GM18868 (cell line): Measurements from ENCODE around the gene ACTN1.

Experiments used
- ATAC-seq: cut with Tn5 transposase; IDR thresholded peaks from one replicate; pipeline ENCODE4 v1.9.1; 2021; ENCODE audit warnings: mild to moderate bottlenecking, moderate library complexity; ENCODE audit not compliant: unreplicated experiment

Gene ACTN1

DNA sequence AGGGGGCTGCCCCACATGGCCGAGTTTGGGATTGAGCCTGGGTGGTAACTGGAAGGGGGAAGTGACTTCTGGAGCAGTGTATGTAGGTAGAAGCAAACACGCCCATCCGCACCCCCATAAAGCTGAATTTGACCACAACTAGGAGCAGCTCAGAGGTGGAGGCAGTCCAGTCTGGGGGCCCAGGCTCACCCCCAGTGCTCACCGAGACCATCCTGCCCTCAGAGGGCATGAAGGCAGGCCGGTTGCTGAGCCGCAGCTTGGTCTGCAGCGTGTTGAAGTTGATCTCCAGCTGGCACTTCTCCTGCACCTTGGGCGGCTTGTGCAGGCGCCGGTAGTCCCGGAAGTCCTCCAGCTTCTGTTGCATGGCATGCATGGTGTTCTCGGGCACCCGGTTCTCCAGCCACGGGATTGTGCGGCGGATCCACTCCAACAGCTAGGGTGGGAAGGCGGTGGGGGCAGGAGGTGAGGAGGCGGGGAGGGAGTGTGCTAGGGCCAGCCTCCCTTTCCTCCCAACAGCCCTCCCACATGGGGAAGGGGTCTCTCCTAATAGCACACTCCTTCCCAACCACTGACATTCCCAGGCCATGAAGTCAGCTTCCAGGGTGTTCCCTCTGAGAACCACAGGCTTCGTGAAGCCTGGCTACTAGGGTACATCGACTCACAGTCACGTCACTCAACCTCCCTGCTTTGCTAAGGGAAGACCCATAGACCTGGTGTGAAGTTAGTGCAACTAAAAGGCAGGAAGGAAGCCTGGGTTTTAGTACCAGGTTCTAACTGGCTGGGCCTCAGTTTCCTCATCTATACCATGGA is 87.0 kb downstream of the ACTN1 start:
- ATAC-seq: no peak

DNA sequence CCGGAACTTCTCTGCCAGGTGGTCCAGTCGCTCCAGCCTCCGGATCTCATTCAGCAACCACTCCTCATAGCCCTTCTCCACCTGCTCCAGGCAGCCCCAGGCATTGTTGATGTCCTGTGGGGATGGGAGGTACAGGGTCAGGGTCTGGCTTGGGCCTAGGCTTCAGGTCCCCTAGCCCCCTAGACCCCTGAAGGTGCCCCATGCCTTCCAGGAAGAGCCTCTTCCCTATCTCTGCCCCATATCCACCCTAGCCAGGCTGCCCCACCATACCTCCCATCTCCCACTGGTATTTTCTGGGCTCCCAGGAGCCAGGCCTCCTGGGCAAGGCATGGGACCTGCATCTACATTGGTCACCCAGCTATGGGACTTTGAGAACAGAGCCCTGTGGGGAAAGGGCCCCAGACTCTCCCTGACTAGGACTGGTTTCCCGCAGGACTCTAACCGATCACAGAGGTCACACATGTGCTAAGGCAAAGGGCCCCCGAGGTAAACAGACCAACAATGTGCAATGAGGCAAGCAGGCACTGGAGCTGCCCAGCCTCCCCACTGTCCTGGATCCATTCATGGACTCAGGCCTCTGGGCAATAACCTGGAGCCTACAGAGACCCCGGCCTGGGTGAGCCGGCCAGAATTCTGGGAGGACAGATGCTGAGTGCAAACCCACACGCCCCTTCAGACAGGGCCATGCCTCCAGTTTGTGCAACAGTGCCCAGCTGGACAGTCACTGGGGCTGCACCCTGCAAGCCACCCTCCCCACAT is 88.8 kb downstream of the ACTN1 start:
- ATAC-seq: no peak

DNA sequence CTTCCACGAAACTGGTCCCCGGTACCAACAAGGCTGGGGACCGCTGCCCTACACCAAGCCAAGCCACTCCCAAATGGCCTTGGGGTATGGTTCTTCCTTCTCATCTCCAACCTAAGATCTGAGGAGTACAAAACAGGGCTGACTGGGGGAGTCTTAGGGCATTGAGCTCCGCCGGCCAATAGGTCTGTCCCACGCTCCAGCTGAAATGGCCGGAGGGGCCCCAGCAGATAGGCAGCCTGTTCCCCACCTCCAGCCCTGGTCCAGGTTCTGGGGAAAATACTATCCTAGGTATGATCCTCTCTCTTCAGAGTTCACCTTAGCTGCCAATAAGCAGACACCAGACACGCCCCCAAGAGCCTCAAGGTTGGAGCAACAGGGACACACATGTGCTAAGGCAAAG is 90.2 kb downstream of the ACTN1 start:
- ATAC-seq: no peak

DNA sequence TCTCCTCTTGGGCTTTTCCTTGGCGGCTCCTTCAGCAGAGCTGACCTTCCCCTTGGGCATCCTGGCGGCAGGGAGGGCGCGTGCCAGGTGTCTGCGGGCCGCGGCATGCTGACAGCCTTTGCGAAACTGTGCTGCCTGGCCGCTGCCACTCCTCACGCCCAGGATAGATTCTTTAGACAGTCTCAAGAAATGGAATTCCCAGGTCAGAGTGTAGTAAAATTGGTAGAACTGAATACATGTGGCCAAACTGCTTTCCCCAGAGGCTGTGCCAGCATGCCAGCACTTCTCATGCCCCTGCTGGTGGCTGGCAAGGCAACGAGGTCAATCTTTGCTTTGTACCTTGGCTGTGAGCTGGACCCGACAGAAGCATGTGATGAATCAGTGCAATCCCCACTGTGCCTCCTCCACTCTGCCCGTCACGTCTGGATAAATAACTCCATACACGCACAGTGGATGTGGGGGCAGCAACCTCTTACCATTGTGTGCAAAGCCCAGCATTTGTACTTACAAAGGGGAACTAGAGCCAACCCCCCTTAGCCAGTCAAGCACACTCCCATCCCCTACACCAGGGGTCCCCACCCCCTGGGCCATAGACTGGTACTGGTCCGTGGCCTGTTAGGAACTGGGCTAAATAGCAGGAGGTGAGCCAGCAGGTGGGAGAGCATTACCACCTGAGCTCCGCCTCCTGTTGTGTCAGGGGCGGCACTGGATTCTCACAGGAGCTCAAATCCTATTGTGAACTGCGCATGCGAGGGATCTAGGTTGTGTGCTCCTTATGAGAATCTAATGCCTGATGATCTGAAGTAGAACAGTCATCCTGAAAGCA is 90.9 kb downstream of the ACTN1 start:
- no peak for ATAC-seq

DNA sequence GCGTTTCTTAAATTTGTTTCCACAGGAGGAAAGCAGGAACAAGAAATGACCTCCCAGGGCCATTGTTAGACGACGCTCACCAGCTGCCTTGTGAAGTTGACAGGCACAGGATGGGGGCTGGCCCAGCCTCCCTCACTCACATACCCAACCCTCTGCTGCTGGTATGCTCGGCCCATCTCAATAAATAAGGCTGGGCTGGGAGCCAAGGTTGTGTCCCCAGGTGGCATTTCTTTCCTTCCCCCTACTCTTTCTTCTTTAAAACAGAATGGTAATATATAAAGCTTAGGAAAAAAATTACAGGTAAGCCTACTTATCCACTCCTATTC is 93.0 kb downstream of the ACTN1 start:
- no peak for ATAC-seq

DNA sequence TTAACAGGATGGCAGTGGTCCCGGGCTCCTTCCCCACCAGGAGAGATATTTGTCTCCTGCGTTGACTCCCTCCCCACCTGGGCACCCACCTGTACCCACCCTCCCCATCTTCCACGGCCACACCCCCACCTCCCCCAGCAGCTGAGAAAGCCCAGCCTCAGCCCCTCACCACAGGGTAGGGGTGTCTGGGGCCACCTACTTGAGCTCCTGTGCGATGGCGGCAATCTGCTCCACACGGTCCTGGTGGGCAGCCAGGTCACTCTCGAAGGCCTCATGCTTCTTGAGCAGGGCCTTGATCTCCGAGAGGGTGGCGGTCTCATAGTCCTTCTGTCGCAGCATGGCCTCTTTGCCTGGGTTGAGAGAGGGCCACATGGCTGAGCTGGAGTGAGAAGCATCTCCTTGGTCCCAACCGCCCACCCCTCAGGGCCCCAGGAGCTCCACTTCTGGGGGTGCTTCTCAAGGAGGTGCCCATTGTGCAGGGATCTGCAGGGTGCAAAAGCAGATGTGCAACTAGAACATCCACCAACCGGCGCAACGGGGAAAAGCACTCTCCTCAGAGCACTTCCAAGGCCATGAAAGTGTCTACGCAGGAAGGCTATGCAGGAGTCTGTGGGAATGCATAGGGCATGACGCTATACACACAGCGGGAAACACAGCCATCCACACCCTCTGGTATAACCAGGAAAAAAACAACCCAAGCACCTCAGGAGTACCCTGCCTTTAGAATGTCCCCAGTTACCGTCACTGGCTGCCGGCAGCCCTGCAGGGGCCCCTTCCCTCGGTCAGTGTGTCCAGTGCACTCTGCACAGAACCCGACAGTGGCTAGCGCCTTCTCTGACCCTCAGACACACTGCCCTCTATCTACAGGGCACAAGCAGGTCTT is 93.6 kb downstream of the ACTN1 start:
- no peak for ATAC-seq

DNA sequence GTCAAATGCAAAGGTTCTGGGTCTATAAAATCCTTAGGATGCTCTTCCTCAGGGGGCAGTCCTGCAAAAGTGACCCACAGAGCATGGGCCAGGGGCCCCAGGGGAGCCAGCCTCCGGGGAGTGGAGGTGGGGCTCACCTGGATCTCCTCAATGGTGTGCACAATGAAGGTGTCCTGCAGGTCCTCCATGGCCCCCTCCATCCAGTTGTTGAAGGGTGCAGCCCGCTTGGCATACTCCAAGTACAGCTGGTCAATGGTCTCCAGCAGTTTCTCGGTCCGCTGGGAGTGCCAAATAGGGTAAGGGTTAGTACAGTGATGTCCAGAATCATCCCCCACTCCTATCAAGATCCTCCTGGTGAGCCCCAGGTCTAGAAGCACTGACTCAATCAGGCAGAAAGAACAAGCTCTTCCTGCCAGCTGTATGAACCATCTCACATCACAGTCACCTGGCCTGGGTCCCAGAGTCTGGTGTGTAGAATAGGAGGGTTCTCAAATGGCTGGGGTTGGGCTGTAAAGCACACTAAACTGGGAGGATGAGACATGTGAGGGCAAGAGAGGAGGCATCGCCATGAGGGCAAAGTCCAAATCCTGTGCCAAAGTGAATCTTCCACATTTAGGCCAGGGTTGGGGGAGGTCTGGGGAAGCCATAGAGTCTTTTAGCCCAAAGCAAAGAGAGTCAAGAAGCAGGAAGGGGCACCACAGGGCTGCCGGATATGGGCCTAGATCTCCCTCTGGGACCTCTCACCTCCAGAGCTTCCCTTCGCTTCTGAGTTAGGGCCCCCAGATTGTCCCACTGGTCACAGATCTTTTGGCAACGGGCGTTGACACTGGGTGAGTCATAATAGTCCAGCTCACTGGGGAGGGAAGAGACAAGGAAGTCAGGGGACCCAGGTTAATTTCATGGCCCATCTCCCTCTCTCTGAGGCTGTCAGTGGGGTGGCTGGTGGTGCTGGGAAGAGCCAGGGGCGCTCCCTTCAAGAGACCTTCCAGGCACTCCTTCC is 94.8 kb downstream of the ACTN1 start:
- ATAC-seq: no peak

DNA sequence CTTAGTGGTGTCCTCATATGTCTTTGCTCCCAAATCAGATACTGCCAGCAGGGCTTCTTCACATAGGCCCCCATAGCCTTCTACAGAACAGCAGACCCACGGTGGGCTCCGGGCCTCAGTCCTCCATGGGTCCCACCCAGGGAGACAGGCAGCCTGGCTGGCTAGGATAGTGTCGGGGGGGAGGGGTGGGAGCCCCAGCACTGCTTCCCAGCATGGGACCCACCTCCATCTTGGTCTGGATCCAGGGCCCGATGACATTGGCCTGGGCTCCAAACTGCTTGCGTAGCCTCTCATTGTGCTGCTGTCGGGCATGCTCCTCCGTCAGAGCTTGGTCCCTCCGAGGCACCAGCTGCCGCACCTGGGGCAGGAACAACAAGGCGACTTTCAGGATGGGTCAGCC is 96.9 kb downstream of the ACTN1 start:
- ATAC-seq: no peak

DNA sequence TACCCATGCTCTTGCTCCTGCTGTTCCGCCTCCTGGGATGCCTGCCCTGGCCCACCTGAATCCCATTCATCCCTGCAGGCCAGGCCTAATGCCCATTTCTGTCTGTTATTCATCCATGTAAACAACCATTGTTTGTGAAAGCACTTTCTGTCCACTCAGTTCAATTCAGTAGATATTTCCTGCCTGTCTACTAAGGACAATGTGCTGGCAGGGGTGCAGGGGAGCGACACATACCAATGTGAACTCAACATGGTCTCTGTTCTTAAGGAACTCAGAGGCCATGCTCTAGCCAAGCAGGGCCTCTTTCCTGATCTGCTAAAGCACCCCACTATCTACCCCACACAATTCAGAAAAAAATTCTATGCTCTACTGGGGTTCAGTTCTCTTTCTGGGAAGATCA is 97.7 kb downstream of the ACTN1 start:
- ATAC-seq: no peak

DNA sequence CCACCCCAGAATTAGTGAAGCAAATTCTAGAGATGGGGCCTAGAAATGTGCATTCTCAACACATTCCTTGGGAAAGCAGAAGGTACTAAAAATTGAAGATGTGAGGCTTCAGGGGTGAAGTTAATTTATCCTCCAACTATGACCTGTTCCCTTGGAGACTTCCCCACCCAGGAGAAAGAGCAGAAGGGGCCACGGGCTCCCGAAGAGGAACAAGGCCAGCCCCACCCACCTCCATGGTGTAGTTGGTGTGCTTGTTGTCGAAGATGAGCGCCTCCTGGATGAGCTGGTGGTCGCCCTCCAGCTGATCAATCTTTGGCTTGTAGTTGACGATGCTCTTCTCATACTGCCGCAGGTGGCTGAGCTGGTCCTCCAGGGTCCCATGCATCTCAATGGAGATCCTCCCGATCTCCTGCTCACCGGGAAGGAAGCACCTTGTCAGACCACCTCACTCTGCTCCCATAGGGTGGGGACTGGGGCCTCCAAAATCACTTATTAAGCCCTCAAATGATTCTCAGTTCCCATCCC is 98.5 kb downstream of the ACTN1 start:
- no peak for ATAC-seq

DNA sequence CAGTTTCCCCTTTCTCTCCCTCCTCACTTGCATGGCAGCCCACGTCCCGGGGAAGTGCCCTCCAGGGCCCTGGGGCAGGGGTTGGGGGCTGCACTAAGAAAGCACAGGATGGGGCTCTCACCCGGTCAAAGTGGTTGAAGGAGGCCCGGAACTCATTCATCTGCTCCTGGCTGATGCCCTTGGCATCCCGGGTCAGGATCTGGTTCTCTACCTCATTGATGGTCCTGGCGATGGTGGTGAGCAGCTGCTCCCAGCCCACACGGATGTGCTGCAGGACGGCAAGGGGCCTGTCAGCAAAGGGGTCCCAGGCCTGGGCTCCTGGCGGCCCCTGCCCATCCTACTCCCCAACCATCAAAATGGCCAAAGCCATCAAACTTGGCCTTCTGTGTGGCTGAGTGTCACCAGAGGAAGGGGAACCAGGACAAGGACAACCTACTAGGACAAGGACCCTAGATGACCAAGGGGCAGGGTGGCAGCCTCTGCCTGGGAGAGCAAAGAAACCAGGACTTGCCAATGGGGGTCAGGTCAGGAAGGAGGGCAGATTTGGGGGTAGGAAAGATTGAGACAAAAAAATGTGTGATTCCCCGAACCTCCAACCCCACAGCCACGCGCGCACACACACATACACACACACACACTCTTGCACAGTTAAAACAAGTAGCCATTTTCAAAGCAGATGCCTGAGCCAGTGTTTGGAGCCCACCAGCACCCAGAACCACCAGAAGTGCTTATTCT is 99.1 kb downstream of the ACTN1 start:
- ATAC-seq: no peak

DNA sequence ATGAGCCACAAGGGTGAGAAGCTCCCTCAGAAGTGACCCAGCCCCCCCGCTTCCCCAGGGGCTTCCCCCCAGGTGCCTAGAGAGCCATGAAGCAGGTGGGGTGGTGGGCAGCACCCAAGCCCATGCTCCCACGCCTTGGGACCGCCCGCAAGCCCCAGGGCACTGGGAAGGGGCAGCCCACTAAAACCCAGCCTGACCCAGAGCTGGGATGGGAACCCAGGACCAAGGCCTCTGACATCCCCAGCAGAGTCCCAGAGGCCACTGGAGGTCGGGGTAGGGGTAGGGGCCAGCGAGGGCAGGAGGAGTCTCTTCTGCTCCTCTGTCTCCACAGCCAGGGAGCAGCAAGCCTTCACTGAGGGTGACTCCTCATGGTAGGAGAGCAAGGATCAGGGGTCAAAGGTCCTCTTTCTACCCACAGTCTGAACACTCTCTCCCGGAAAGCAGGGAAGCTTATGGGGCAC is 99.8 kb downstream of the ACTN1 start:
- ATAC-seq: no peak

DNA sequence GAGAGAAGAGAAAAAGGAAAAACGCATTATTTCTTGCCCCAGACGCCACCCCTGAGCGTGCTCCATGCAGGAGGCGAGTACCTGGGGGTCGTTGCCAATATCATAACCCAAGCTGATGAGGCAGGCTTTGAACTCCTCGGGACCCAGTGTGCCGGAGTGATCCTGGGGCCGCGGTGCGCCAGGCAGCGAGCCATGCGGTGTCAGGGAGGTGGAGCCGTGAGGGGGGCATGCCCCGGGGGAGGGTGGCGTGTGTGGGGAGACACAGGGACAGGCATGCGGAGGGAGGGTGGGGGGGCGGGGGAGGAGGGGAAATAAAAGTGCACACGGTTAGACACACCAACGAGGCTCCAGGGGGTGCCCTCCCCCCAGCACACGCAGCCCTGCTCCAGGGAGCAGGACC is 100.2 kb downstream of the ACTN1 start:
- ATAC-seq: no peak

DNA sequence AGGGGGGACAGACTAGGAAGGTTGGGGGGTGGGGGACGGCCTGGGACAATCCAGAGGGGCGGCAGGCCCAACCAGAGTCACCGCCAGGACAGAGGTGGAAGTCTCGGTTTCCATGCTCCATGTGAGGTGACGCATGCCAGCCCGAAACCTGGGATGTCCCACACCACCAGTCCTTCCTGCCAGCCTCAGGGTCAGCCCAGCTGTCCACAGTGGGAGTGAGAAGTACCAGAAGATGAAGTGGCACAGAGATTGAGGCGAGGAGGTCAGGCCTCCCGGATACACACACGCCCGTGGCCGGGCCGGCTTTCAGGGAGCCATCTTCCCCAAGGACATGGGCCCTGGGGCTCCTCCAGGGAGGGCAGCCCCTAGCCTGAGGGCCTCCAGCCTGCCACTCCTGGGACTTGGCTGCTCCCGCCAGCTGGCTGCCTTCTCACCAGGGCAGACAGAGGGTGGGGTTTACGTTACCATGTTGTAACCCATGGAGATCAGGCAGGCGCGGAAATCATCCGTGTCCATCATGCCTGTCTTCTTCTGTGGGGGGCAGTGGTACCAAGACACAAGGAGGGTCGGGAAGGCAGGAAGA is 101.0 kb downstream of the ACTN1 start:
- ATAC-seq: no peak

DNA sequence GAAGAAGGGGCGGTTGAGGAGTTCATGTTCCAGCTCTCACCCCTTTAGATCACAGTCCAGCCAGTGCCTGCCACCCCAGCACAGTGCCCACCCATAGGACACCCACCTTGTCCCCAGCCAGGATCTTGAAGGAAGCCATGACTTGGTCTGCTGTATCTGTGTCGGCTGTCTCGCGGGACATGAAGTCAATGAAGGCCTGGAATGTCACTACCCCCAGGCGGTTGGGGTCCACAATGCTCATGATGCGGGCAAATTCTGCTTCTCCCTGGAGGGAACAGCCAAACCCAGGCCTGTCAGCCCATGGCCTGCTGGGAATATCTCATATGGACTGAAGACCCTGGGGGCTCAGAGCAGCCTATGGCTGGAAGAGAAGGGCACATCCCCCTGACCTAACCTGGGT is 102.1 kb downstream of the ACTN1 start:
- ATAC-seq: no peak

DNA sequence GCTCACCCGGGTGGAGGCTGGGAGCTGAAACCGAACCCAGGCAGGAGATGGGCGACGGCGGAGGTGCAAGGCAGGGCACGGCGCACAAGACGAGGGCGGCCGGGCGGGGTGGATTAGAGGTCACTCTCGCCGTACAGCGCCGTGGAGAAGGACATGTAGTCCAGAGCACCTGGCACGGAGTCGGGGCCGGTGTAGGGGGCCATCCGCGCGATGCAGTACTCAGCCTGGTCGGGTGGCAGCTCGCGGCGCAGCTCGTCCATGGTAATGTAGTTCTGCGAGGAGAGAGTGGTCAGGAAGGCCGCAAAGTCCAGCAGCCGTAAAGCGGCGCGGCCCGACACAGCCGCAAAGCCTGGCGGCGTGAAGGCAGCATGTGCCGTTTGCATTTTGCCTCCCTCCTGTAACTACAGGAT is 104.4 kb downstream of the ACTN1 start:
- no peak for ATAC-seq

DNA sequence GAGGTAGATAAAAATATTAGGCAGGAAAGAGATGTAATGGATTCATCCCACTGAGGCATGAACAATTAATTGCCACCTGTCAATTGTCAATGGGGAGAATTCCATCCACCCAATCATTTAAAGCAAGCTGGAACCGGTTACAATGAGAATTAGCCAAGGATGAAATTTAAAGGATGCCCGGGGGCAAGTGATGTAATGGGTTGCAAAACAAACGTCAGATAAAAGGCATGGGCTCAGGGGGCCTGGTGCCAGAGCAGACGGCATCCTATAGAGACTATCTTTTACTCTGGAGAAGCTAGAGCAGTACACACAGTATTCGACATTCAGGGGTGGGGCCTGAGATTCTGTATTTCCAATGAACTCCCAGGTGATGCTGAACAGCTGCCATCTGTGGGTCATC is 105.7 kb downstream of the ACTN1 start:
- no peak for ATAC-seq

DNA sequence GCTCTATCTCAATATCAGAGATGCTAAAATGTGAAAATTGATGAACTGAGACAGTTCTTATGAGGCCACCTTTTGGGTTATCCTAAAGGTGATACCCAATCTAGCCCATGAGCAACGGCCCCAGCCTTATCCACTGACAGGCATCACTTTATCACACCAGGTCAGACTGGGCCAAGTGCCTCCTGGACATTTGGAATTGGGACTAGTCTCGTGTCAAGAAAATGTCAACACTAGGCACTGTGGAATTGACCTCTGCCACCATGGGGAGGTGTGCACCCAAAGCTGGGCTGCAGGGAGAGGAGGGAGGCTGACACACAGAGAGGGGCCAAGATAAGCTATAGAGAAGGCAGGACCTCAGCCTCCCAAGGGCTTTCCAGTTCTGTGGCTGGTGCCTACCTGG is 107.7 kb downstream of the ACTN1 start:
- no peak for ATAC-seq
